ENCODE results near the gene ZFP36L2. TPM values are rescaled to one million over a fixed set of nuclear protein-coding genes. Genes with fewer than 3 reads are reported as not detected.

ZFP36L2 gene
- total and polyA plus RNA-seq, 9 of the 15 experiments (the other 6 are each of a cell fraction or from before 2014, with no cell fraction given) = 4.1 to 60.6 (median 20.3) TPM

DNA sequence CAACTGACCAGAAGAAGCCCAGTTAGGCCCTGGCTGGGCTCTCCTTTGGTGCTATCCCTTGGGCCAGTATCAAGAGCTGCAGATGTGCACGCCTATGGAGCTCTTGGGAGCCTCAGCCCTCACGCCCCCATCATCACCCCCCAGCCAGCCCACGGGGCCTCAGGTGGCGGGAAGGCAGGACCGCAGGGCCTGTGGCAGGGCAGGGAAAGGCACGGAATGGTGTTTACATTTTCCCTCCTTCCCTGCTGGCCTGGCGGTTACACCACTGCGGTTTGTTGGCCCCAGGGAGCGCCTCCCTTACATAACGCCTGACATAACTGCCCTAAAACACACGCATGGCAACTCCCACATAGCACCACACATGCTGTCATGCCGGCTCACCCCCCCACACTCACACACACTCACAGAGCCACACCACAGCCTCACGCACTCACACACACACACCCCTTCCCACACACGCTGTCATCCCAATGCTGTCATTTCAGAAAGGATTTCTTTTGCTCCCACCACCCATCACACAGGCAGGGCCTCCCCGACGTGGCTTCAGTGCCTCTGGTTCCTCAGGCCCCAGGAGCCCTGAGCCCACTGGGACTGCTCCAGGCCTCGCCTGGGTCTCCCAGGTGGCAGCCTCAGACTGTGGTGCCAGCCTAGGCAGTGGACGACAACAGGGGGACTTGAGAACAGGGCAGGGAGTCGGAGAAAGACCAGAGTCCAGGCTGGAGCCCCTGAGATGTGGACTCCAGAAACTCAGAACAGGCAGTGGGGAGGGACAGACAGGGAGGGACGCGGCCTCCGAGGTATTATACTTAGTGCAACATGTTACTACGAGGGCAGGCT lies 15.7 kb downstream of the ZFP36L2 start (continued):
- TF ChIP-seq CEBPG (CRISPR knock-in tag; IDR thresholded peaks at IDR 0.05) = no peak
- peak in 1 of 2 experiments; percentile 11; a peak in 1 of 4 replicates for TF ChIP-seq CEBPG (tag; conservative IDR thresholded peaks at IDR 0.05 in 1 of 2, IDR thresholded peaks at IDR 0.05 in 1 of 2)
- no peak for TF ChIP-seq ZNF224 (CRISPR knock-in tag; IDR thresholded peaks at IDR 0.05)
- TF ChIP-seq CBX5 (IDR thresholded peaks at IDR 0.05; ENCODE audit: borderline replicate concordance, low read depth) = no peak
- TF ChIP-seq ZNF780A (CRISPR knock-in tag; IDR thresholded peaks at IDR 0.05) = no peak
- TF ChIP-seq NR2C1 (IDR thresholded peaks at IDR 0.05) = peak; percentile 23; the same call in 1 of the 2 replicates
- TF ChIP-seq NR2C1 (tag; IDR thresholded peaks at IDR 0.05) = 0 out of 2 replicates have a peak, but pooled peaks have one; percentile 42
- TF ChIP-seq KDM5B (IDR thresholded peaks at IDR 0.05; ENCODE audit: insufficient replicate concordance, low read depth, low read length) = no peak
- TF ChIP-seq HLTF (IDR thresholded peaks at IDR 0.05) = 0 out of 2 replicates have a peak, but pooled peaks have one; percentile 67
- TF ChIP-seq ETV6 (IDR thresholded peaks at IDR 0.05; ENCODE audit: borderline replicate concordance in 1 of 2, low read depth in 2 of 2, low read length in 1 of 2) = 0 out of 4 replicates have a peak, but pooled peaks of 1 of the 2 experiments have one; percentile 25
- no peak for TF ChIP-seq ETV6 (CRISPR knock-in tag; IDR thresholded peaks at IDR 0.05; ENCODE audit: borderline replicate concordance)
- no peak for TF ChIP-seq ZZZ3 (IDR thresholded peaks at IDR 0.05)
- TF ChIP-seq, protein P1, sequence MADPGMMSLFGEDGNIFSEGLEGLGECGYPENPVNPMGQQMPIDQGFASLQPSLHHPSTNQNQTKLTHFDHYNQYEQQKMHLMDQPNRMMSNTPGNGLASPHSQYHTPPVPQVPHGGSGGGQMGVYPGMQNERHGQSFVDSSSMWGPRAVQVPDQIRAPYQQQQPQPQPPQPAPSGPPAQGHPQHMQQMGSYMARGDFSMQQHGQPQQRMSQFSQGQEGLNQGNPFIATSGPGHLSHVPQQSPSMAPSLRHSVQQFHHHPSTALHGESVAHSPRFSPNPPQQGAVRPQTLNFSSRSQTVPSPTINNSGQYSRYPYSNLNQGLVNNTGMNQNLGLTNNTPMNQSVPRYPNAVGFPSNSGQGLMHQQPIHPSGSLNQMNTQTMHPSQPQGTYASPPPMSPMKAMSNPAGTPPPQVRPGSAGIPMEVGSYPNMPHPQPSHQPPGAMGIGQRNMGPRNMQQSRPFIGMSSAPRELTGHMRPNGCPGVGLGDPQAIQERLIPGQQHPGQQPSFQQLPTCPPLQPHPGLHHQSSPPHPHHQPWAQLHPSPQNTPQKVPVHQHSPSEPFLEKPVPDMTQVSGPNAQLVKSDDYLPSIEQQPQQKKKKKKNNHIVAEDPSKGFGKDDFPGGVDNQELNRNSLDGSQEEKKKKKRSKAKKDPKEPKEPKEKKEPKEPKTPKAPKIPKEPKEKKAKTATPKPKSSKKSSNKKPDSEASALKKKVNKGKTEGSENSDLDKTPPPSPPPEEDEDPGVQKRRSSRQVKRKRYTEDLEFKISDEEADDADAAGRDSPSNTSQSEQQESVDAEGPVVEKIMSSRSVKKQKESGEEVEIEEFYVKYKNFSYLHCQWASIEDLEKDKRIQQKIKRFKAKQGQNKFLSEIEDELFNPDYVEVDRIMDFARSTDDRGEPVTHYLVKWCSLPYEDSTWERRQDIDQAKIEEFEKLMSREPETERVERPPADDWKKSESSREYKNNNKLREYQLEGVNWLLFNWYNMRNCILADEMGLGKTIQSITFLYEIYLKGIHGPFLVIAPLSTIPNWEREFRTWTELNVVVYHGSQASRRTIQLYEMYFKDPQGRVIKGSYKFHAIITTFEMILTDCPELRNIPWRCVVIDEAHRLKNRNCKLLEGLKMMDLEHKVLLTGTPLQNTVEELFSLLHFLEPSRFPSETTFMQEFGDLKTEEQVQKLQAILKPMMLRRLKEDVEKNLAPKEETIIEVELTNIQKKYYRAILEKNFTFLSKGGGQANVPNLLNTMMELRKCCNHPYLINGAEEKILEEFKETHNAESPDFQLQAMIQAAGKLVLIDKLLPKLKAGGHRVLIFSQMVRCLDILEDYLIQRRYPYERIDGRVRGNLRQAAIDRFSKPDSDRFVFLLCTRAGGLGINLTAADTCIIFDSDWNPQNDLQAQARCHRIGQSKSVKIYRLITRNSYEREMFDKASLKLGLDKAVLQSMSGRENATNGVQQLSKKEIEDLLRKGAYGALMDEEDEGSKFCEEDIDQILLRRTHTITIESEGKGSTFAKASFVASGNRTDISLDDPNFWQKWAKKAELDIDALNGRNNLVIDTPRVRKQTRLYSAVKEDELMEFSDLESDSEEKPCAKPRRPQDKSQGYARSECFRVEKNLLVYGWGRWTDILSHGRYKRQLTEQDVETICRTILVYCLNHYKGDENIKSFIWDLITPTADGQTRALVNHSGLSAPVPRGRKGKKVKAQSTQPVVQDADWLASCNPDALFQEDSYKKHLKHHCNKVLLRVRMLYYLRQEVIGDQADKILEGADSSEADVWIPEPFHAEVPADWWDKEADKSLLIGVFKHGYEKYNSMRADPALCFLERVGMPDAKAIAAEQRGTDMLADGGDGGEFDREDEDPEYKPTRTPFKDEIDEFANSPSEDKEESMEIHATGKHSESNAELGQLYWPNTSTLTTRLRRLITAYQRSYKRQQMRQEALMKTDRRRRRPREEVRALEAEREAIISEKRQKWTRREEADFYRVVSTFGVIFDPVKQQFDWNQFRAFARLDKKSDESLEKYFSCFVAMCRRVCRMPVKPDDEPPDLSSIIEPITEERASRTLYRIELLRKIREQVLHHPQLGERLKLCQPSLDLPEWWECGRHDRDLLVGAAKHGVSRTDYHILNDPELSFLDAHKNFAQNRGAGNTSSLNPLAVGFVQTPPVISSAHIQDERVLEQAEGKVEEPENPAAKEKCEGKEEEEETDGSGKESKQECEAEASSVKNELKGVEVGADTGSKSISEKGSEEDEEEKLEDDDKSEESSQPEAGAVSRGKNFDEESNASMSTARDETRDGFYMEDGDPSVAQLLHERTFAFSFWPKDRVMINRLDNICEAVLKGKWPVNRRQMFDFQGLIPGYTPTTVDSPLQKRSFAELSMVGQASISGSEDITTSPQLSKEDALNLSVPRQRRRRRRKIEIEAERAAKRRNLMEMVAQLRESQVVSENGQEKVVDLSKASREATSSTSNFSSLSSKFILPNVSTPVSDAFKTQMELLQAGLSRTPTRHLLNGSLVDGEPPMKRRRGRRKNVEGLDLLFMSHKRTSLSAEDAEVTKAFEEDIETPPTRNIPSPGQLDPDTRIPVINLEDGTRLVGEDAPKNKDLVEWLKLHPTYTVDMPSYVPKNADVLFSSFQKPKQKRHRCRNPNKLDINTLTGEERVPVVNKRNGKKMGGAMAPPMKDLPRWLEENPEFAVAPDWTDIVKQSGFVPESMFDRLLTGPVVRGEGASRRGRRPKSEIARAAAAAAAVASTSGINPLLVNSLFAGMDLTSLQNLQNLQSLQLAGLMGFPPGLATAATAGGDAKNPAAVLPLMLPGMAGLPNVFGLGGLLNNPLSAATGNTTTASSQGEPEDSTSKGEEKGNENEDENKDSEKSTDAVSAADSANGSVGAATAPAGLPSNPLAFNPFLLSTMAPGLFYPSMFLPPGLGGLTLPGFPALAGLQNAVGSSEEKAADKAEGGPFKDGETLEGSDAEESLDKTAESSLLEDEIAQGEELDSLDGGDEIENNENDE (IDR thresholded peaks at IDR 0.05; ENCODE audit: low read depth, low read length) = no peak
- no peak for TF ChIP-seq CHD1 (IDR thresholded peaks at IDR 0.05; ENCODE audit: low read length)
- TF ChIP-seq, protein P2, sequence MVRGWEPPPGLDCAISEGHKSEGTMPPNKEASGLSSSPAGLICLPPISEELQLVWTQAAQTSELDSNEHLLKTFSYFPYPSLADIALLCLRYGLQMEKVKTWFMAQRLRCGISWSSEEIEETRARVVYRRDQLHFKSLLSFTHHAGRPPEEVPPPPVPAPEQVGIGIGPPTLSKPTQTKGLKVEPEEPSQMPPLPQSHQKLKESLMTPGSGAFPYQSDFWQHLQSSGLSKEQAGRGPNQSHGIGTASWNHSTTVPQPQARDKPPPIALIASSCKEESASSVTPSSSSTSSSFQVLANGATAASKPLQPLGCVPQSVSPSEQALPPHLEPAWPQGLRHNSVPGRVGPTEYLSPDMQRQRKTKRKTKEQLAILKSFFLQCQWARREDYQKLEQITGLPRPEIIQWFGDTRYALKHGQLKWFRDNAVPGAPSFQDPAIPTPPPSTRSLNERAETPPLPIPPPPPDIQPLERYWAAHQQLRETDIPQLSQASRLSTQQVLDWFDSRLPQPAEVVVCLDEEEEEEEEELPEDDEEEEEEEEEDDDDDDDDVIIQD (CRISPR knock-in tag; IDR thresholded peaks at IDR 0.05) = no peak

Measured in K562 (cell line).